ENCODE results near the gene KLHL34. TPM values are rescaled to one million over a fixed set of nuclear protein-coding genes. Genes with fewer than 3 reads are reported as not detected.

The KLHL34 gene
- total and polyA plus RNA-seq, 11 donors, result 3.3 to 12.3 (median 5.0) TPM

- WGBS, 4 donors, result 69 to 89% (median 77%) methylated on average over 4 of the region's 4 CpGs
- TF ChIP-seq CTCF (IDR thresholded peaks at IDR 0.05) (no peak), POLR2A (IDR thresholded peaks at IDR 0.05) (no peak)
- Histone ChIP-seq H3K4me3 (no peak overlapping the region), H3K36me3 (no peaks in the 10 kb centered on the region), H3K27me3 (peaks cover 0 to 10% (median 0%) of the 10 kb centered on the region in 9 donors), H3K4me1 (no peaks in the 10 kb centered on the region), H3K27ac (no peak overlapping the region), H3K9me3 (no peaks in the 10 kb centered on the region)
- intact Hi-C loops (cut with DNase I), result no loop called here
- ATAC-seq (no peak), DNase-seq (no peak)
Measured at GRCh38 chrX:21674430-21675186, 16.5 kb upstream of the KLHL34 start.

GRCh38 chrX:21666679-21667078 lies 8.5 kb upstream of the KLHL34 start:
- Histone ChIP-seq H3K9me3 (no peaks in the 10 kb centered on the region), H3K4me3 (no peak overlapping the region), H3K4me1 (no peaks in the 10 kb centered on the region), H3K27ac (peak overlapping the region in 8 of 12 donors; percentile 25 to 77 (median 40)), H3K36me3 (no peaks in the 10 kb centered on the region), H3K27me3 (peaks cover 0 to 2% (median 0%) of the 10 kb centered on the region in 9 donors)
- DNase-seq, result no peak
- intact Hi-C loops (cut with DNase I), result loop anchor here in 1 of 10 donors (10.0 kb wide), 1 partner anchor 48 kb away; no protein-coding TSS in a partner anchor
- peak; percentile 64 to 86 (median 82) for ATAC-seq
- no peak for TF ChIP-seq POLR2A (IDR thresholded peaks at IDR 0.05)
- TF ChIP-seq CTCF (IDR thresholded peaks at IDR 0.05), result no peak
- 39 to 53% (median 48%) methylated on average over 4 of the region's 4 CpGs for WGBS, 4 donors

GRCh38 chrX:21666252-21666651 lies 8.1 kb upstream of the KLHL34 start:
- peak overlapping the region in 8 of 12 donors; percentile 25 to 77 (median 40) for H3K27ac ChIP-seq
- WGBS, 4 donors, result 38 to 49% (median 43%) methylated on average over 4 of the region's 4 CpGs
- ATAC-seq (peak; percentile 54 to 91 (median 71)), DNase-seq (no peak)
- no peaks in the 10 kb centered on the region for H3K36me3 ChIP-seq
- no peak for TF ChIP-seq CTCF (IDR thresholded peaks at IDR 0.05)
- intact Hi-C loops (cut with DNase I), result loop anchor here in 1 of 10 donors (10.0 kb wide), 1 partner anchor 49 kb away; no protein-coding TSS in a partner anchor
- no peaks in the 10 kb centered on the region for H3K9me3 ChIP-seq
- no peak overlapping the region for H3K4me3 ChIP-seq
- no peaks in the 10 kb centered on the region for H3K4me1 ChIP-seq
- H3K27me3 ChIP-seq, result no peaks in the 10 kb centered on the region

GRCh38 chrX:21662761-21663160 lies 4.6 kb upstream of the KLHL34 start:
- no peak for TF ChIP-seq CTCF (IDR thresholded peaks at IDR 0.05)
- TF ChIP-seq POLR2A (IDR thresholded peaks at IDR 0.05), result no peak
- no peaks in the 10 kb centered on the region for H3K9me3 ChIP-seq
- no peak for ATAC-seq
- no peak overlapping the region for H3K4me3 ChIP-seq
- no peak for DNase-seq
- no peaks in the 10 kb centered on the region for H3K36me3 ChIP-seq
- 46 to 53% (median 48%) methylated on average over 4 of the region's 4 CpGs for WGBS, 4 donors
- H3K4me1 ChIP-seq, result no peaks in the 10 kb centered on the region
- peaks cover 0 to 8% (median 0%) of the 10 kb centered on the region in 9 donors for H3K27me3 ChIP-seq
- intact Hi-C loops (cut with DNase I), result loop anchor here in 1 of 10 donors (10.0 kb wide), 1 partner anchor 52 kb away; no protein-coding TSS in a partner anchor
- peak overlapping the region in 10 of 12 donors; percentile 17 to 92 (median 42) for H3K27ac ChIP-seq
